ENCODE measurements around the gene ELK4.

ELK4 gene, protein sequence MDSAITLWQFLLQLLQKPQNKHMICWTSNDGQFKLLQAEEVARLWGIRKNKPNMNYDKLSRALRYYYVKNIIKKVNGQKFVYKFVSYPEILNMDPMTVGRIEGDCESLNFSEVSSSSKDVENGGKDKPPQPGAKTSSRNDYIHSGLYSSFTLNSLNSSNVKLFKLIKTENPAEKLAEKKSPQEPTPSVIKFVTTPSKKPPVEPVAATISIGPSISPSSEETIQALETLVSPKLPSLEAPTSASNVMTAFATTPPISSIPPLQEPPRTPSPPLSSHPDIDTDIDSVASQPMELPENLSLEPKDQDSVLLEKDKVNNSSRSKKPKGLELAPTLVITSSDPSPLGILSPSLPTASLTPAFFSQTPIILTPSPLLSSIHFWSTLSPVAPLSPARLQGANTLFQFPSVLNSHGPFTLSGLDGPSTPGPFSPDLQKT

DNA sequence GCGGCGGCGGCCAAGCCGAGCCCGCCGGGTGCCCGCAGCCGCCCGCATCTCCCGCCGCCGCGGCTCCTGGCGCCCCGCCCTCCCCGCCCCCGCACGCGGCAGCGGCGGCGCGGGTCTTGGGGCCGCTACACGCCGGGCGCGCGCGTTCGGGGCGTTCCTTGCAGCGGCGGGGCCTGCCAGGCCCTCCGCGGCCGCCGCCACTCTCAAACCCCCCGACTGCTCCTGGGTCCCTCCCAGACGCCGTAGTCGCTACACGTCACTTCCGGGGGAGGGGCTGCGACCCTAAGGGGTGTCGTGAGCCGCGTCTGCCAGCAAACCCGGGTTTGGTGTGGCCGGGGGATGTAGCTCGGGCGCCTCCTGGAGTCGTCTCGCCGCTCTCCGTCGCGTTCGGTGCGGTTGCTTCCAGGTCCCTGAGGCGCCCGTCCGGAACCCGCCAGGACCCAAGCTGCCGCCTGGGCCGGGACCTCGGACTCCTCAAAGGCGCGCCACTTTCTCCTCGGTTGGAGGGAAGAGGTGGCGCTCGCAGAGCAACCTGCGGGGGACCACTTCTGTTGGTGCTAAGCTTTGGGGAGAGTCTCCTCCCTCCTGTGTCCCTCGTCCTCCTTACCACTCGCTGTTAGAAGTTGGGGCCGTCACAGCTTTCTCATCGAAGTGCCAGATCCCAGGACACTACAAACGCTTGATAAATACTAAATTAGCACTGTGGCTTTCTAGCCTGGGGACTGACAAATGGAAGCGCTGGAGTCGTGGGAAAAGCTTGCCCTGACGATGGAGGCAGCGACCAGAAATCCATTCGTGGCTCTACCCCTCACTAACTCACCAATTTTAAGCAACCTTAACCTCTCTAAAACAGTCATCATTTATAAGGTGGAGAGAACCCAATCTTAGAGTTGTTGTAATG lies at the start of gene ELK4:
TSS of gene ELK4 (minus strand) at position 244 of the 901 bp plus-strand sequence. CDS start 8,129 bp downstream, outside the sequence.
- in situ Hi-C loops (cut with HindIII; ENCODE audit: low sequenced_read_pairs): loop anchor here (5.0 kb wide), 1 partner anchor 40 kb away; no protein-coding TSS in a partner anchor
- peak; percentile 96 for DNase-seq (ENCODE audit: low read depth)
- TF ChIP-seq, protein P1, sequence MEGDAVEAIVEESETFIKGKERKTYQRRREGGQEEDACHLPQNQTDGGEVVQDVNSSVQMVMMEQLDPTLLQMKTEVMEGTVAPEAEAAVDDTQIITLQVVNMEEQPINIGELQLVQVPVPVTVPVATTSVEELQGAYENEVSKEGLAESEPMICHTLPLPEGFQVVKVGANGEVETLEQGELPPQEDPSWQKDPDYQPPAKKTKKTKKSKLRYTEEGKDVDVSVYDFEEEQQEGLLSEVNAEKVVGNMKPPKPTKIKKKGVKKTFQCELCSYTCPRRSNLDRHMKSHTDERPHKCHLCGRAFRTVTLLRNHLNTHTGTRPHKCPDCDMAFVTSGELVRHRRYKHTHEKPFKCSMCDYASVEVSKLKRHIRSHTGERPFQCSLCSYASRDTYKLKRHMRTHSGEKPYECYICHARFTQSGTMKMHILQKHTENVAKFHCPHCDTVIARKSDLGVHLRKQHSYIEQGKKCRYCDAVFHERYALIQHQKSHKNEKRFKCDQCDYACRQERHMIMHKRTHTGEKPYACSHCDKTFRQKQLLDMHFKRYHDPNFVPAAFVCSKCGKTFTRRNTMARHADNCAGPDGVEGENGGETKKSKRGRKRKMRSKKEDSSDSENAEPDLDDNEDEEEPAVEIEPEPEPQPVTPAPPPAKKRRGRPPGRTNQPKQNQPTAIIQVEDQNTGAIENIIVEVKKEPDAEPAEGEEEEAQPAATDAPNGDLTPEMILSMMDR (IDR thresholded peaks at IDR 0.05; ENCODE audit: low read depth, low read length, missing control alignments): peak; percentile 76
- H3K4me3 ChIP-seq (ENCODE audit: low read depth, low read length): peak within 1 kb of the TSS; percentile 77

DNA sequence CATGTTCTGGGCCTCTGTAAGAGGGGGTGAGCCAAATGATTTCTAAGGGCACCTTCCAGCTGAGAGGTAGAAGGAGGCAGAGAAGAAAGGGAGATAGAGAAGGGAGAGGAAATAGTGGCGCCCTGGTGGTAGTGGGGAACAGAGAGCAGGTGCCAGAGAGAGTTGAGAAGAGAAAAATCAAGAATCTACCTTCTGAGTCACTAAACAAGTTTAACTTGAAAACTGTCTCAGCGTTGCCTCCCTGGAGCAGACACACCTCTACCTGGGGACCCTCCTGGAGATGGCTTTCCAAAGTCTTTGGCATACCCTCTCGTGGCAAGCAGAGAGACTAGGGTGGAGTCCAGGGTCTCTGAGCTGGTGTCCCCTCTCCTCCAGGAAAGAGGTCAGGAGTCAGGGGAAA lies 49.6 kb upstream of the ELK4 start:
- DNase-seq (ENCODE audit: low read depth): no peak
- in situ Hi-C loops (cut with HindIII; ENCODE audit: low sequenced_read_pairs): no loop called here
- TF ChIP-seq, protein P1 (IDR thresholded peaks at IDR 0.05; ENCODE audit: low read depth, low read length, missing control alignments): no peak
- no peak overlapping the region for H3K4me3 ChIP-seq (ENCODE audit: low read depth, low read length)

DNA sequence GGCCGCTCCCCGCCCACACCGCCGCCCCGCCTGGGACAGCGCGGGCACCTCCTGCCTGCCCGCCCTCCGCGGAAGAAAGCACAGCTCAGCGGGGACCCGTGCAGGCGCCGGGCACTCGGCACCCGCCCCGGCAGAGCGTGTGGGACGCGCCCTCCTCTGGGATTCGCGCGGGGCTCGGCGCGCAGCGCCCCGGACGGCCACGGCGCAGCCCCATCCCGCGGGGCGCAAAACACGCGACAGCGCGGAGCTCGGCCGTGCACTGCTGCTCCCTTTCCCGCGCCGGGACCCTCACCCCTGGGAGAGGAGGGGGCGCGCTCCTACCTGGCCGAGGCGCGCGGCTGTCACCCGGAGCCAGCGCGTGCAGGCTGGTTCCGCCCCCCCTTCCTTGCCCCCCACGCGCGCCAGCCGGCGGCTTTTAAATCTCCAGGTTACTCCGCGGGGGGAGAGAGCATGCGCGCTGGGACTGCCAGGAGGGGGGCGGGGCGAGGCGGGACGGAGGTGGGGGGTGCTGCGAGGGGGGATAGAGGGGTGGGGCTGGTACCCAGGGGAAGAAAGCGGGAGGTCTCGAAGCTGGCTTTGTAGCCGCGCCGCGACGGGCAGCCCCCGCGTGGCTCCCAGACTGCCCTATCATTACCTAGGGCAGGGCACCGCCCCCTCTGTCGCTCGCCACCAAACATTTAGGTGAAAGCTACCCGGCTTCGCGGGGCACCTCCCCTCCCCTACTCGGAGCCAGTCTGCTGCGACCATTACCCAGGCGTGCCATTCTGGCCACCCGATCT lies 48.5 kb upstream of the ELK4 start, which contains the start of gene SLC45A3:
TSS of gene SLC45A3 (minus strand) at position 437 of the 779 bp plus-strand sequence. CDS start 15,853 bp downstream, outside the sequence.
- in situ Hi-C loops (cut with HindIII; ENCODE audit: low sequenced_read_pairs): no loop called here
- TF ChIP-seq, protein P1 (IDR thresholded peaks at IDR 0.05; ENCODE audit: low read depth, low read length, missing control alignments): no peak

DNA sequence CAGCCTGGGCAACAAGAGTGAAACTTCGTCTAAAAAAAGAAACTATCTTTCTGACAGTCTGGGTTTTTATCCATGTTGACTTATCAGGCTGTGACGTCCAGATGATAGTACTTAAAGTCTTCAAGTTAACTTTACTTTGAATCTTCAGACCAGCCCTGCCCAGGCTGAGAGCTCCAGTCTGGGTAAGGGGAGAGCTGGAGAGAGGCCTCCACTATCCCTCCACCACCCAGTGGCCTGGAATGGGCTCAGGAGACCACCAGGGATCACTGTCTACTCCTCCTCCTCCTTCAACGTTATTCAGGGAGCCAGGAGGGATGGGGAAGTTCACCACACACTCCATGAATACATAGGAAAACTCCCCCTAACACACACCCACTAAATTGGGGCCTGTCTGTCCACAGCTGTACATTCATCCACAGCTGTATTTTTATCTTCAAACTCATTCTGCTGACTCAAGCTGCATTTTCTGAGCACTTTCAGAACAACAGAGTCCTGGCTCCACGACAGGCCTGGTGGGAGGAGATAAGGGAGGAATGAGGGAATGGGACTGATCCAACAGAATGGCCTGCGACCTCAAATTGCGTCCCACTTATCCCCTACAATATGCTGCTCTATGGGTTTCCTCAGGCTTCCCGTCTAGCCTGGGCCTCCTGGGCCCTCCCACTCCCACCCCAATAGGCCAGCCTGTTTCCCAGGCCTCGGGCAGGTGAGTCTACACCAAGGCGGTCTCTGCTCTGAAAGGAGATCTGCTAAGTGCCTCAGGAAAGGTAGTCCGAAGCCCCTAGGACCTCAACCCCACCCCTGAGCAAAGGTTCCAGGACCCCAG lies 46.7 kb upstream of the ELK4 start:
- TF ChIP-seq, protein P1 (IDR thresholded peaks at IDR 0.05; ENCODE audit: low read depth, low read length, missing control alignments): no peak
- in situ Hi-C loops (cut with HindIII; ENCODE audit: low sequenced_read_pairs): no loop called here
- H3K4me3 ChIP-seq (ENCODE audit: low read depth, low read length): peak overlapping the region; percentile 67
- DNase-seq (ENCODE audit: low read depth): no peak

More for the DNA sequence above, 48.5 kb upstream of the ELK4 start, which contains the start of gene SLC45A3:
- H3K4me3 ChIP-seq (ENCODE audit: low read depth, low read length): peak within 1 kb of the TSS; percentile 67
- DNase-seq (ENCODE audit: low read depth): no peak

DNA sequence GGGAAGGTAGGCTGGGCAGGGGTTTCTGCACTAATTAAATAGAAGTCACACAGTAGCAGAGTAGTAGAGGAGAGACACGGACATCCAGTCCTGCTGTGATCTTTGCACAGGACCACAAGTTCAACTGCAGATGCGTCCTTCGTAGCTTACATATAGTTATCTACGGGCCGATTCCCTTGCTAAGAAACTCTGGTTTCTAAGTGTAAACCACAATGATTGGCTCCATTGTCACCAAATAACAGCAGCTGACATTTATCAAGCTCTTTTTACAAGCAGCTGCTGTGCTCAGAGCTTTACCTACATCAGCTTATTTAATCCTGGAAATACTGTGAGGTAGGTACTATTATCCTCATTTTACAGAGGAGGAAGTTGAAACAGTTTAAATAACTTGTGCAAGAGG lies 45.4 kb upstream of the ELK4 start:
- DNase-seq (ENCODE audit: low read depth): no peak
- in situ Hi-C loops (cut with HindIII; ENCODE audit: low sequenced_read_pairs): no loop called here
- TF ChIP-seq, protein P1 (IDR thresholded peaks at IDR 0.05; ENCODE audit: low read depth, low read length, missing control alignments): no peak
- H3K4me3 ChIP-seq (ENCODE audit: low read depth, low read length): no peak overlapping the region
